T-helper 1 cell treated with Interleukin-12 subunit alpha and Interleukin-12 subunit beta and Interleukin-4 antibody, amounts not matched to agents 30 ng/mL and 1 ng/mL, for 36 hours (primary cell): ENCODE results near the gene ACTN4. TPM values are rescaled to one million over a fixed set of nuclear protein-coding genes. Genes with fewer than 3 reads are reported as not detected.

Experiments
- intact Hi-C: fragments of 100-400 bp; cut with micrococcal nuclease; formaldehyde crosslinking; loops from one replicate; pipeline ENCODE4 v1.15.1; 2024
- total RNA-seq: library from RNA; stranded (reverse); gene quantifications from 2 replicates; pipeline ENCODE4 v1.2.3, GENCODE V29; 2022

The ACTN4 gene
- total RNA-seq, 1 donor from 2014 or later: 443 TPM

DNA sequence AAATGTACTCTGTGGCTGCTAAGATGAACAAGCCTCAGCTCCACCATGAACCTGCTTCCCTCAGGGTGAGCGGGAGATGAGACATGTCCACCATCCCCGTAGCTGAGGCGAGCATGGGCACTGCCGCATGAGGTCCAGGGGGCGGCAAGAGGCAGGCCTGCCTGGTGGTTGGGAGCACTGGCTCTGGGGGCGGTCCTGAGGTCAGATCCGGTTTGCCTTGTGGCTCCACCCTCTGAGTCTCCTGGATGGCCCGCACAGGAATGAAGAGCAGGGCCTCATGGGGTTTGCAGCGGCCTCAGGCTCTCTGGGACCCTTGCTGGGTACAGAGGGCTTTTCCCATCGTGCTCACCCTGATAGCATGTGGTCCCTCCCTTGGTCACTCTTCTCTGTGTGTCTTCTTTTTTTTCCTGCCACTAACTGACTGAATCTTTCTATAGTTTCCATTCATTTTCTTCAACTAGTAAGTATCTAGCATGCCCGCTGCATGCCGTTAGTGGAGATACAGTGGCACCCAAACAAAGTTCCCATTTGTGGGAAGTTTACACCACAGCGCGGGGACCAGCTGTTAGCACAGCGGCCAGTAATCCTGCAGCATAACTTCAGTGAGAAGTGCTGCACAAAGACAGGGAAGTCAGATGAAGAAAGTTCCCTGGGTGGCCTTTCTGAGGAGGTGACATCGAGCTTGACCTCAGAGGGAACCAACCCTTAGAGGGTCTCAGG, 59.5 kb downstream of the ACTN4 start:
- intact Hi-C loops: no loop called here

DNA sequence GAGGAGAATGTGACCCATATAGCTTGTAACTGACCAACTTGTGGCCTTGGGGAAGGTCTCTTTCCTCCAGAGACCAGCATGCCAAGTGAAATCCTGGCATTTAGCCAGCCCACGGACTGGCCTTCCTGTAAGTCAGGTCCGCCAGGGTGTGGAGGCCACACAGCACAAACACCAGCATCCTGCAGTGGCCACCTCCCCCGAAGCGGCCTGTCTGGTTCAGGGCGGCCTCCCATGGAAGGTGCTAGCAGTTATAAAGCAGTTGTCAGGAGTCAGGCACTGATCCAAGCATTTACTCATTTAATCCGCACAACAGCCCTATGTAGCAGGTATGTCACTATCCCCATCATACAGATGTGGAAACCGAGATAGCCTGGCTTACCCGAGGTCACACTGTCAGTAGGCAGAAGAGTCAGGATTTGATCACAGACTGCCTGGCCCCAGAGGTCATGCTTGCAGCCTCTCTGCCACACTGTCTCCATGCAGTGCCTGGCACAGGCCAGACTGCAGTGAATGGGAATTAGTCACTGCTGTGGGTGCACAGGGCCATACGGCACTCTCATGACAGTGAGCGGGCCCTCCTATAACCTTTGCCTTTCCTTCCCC, 60.2 kb downstream of the ACTN4 start:
- intact Hi-C loops: no loop called here

DNA sequence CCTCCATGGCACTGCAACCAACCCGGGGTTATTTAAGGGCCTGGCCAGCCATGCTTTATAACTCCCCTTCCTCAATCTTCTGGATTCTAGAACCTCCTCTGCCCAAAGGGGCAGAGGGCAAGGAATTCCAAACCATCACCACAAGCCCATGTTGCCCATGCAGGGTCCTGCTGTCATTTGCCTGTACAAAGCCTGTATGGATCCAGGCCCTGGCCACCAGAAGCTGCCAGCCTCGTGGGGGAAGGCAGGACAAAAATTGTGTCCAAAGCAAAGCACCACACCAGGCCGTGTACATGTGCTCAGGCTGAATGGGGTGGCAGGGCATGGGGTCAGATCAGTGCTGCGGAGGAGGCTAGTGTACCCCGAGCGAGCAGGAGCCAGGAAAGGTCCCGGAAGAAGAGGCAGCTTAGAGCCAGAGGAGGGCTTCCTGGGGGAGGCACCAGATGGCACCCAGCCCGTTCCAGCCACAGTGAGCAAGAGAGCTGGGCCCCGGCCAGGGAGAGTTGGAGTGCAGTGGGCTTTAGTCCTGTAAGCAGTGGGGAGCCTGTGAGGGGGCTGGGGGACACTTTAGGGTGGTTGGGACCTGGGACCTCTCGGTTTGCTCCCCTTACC, 61.1 kb downstream of the ACTN4 start:
- intact Hi-C loops: no loop called here

DNA sequence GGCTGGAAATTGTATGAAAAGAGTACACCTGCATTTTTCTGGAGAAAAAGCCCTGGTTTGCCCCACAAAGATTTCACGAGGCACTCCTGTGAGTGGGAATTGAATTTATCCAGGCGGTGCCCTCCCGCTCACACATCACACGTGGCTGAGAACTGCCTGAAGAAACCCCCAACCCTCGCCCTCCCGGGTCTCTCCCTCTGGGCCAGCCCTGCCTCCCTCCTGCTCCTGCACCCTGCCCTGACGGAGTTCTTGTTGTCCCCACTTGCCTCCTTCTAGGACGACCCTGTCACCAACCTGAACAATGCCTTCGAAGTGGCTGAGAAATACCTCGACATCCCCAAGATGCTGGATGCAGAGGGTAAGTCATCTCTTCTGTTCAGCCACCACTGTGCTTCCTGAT, 61.7 kb downstream of the ACTN4 start:
- intact Hi-C loops: no loop called here

DNA sequence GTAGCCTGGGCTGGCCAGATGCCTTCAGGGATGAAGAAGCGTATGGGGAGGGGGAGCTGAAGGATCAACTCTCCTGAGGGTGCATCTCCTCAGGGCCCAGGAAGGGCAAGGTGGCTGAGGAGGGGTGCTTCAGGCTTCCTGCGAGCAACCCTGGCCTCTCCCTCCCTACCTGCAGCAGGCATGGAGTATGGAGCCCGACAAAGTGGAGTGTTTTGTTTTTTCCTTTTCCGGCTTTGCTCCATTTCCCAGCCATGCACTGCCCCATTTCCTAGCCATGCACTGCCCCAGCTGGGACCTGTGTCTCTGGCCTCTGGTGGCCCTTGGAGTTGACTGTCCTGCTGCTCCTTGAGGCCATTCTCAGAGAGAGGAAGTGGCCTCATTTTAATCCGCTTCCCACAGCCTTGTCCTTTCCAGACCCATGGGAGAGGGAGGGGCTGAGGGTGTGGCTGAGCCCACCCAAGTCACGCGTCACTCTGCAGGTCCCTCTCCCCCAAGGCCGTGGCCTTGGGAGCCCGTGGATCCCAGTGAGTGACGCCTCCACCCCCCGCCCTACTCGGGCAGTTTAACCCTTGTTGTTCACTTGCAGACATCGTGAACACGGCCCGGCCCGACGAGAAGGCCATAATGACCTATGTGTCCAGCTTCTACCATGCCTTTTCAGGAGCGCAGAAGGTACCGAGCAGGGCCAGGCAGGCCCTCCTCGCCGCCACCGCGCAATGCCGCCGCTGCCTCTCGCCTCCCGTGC, 62.4 kb downstream of the ACTN4 start:
- intact Hi-C loops: no loop called here

DNA sequence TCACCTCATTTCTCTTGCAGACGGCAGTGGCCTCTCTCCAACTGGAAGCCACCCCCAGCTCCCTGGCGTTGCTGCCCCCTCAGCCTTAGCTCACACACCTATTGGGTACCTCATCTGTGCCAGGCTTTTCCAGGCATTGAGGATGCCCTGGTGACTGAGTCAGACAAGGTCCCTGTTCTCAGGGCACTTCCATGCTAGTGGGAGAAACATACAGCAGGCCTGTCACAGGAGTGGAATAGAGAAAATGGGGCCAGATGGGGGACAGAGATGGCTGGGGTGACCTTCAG, 62.9 kb downstream of the ACTN4 start:
- intact Hi-C loops: no loop called here

DNA sequence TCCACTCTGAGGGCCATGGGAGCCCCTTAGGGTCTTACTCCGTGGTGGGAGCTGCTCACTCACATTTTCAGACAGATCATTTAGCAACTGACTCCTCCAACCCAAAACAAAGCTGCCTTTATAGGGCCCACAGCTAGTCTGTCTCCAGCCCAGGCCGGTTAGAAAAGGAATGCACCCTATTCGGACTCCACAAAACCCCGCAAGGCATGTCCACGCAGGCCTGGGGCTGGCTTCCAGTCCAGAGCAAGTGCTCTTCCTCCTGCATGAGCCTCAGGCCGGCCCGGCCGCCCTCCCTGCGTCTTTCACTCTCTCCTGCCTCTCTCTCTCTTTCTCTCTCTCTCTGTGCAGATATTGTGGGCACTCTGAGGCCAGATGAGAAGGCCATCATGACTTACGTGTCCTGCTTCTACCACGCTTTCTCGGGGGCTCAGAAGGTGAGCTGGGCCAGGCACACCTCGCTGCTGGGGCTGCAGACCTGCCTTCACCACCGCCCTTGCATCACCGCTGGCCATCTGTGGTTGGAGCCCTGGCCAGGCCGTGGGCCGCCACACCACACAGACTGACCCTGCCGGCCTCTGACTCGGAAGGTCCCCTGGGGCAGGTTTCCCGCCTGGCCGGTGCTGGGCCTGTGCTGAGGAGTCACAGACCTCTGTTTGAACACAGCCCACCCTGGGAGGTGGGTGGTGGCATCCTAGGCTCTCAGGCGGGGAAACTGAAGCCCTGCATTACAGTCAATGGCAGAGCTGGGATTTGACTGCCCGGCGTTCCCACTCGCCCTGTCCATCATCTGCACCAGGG, 63.7 kb downstream of the ACTN4 start:
- intact Hi-C loops: no loop called here

DNA sequence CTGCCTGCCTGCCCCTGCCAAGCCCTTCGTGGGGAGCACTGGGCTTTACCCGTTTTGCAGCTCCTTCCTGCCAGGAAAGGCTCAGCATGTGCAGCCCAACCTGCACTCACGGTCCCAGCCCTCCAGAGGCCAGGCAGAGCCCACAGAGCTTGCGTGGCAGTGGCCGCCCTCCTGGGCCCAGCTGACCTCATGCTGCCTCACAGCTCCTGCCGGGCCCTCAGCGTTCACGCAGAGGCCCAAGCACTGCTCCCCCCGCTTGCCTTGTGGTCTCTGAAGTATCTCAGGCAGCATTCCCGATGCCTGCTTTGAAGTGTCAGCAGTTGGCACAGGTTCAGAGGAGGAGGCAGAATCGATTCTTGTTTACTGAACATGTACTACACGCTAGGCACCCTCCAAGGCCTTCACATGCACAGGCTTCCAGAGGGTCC, 64.3 kb downstream of the ACTN4 start:
- intact Hi-C loops: no loop called here

DNA sequence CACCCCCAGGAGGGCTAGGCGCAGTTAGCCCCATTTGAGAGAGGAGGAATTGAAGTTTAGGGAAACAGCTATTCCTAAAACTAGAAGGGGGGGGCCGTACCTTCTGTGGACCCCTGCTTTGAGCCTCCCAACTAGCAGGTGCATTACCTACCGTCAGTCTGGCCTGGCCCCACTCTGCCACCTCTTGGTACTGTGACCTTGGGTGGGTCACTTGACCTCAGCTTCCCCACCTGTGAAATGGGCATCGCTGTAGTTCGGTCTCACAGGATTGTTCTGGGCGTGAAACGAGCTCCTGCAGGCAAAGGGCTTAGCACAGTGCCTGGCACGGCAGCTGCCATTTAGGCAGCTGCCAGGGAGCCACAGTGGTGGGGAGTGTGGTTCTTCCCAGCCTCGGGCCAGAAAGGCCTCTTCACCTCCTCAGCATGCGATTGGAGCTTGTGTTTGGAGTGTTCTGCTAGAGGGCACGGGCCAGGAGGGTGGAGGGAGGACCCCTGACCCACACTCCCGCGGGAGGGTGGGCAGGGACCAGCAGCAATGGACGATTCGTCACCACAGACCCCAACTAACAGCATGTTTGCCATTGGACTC, 64.8 kb downstream of the ACTN4 start:
- intact Hi-C loops: no loop called here

DNA sequence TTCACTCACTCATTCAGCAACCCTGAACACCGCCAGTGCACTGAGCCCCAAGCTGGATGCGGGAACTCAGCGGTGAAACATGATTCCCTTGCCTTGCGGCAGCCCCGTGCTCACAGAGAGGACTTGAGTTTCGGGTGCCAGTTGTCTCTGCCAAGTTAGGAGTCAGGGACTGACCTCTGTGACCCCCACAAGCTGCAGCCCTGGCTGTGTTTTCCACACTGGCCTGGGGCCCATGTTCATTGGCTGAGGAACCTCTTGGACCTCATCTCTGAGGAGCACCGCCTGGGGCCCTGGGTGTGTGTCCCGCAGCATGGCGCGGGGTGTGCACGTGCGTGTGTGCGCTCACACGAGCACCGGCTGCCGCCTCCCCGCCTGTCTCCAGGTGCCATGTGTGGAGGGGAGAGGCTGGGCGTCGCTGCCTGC, 65.8 kb downstream of the ACTN4 start:
- intact Hi-C loops: no loop called here

DNA sequence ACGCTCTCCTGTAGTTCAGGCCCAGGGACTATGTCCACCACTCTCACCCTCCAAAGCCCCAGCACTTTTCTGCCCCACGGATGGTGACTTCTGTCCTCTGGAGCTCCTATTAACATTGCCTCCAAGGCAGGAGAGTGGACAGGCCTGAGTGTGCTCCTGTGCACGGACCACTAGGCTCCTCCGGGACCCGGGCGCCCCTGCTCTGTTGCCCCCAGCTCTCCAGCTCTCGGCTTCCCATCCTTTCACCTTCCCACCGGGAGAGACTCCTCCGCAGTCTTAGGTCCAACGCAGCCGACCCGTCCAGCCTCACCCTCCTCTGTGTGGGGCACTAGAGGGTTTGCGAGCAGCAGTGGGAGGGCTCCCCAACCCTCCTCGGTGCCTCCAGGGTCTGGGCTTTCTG, 66.4 kb downstream of the ACTN4 start:
- intact Hi-C loops: no loop called here

DNA sequence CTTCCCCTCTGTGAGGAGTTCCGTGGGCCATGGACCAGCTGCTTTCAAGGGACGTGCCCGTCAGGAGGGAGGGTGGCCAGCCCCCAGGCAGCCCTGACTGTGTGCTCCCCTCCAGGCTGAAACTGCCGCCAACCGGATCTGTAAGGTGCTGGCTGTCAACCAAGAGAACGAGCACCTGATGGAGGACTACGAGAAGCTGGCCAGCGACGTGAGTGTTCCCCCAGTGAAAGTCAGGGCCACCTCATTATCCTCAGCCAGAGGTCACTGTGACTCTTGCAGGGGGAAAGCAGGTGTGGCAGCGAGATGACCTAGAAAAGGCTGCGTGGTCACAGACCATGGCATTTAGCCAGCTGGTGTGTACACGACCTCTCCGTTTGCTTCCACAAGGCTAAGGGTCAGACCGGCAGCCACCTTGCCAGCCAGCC, 66.9 kb downstream of the ACTN4 start:
- intact Hi-C loops: no loop called here

DNA sequence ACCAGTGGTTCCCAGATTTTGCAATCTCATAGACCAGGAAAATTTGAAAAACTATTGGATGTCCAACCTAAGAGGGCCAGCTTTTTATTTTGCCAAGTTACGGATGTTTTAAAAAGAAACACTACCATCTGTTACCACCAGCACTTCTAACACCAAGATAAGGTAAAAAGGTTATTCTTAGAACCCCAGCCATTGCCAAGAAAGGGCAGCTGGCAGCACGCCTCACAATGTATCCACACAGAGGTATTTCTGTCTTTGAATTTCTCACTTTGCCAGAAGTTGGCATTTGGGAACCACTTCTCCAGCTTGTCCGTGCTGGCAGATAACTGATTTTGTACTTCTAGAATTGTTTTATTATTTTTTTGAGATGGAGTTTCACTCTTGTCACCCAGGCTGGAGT, 68.1 kb downstream of the ACTN4 start:
- intact Hi-C loops: no loop called here

DNA sequence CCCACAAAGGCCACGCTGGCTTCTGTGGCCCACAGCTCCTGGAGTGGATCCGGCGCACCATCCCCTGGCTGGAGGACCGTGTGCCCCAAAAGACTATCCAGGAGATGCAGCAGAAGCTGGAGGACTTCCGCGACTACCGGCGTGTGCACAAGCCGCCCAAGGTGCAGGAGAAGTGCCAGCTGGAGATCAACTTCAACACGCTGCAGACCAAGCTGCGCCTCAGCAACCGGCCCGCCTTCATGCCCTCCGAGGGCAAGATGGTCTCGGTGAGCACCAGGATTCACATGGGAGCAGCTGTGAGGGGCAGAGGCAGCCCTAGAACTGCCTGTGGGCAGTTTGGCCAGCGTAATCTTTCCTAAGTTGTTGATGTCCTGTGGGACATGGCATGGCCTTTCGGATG, 69.6 kb downstream of the ACTN4 start:
- intact Hi-C loops: no loop called here

DNA sequence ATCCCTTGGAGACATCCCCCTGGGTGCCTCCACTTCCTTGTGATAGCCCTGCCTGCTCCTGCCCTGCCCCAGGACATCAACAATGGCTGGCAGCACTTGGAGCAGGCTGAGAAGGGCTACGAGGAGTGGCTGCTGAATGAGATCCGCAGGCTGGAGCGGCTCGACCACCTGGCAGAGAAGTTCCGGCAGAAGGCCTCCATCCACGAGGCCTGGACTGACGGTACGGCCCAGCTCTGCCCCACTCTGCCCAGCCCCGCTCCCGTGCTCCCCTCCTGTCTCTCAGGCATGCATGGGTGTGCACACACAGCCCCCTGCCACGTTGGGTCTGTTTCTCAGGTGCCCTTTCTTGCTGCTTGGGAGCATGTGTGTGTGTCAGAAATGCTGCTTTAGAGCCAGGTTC, 70.4 kb downstream of the ACTN4 start:
- intact Hi-C loops: no loop called here

DNA sequence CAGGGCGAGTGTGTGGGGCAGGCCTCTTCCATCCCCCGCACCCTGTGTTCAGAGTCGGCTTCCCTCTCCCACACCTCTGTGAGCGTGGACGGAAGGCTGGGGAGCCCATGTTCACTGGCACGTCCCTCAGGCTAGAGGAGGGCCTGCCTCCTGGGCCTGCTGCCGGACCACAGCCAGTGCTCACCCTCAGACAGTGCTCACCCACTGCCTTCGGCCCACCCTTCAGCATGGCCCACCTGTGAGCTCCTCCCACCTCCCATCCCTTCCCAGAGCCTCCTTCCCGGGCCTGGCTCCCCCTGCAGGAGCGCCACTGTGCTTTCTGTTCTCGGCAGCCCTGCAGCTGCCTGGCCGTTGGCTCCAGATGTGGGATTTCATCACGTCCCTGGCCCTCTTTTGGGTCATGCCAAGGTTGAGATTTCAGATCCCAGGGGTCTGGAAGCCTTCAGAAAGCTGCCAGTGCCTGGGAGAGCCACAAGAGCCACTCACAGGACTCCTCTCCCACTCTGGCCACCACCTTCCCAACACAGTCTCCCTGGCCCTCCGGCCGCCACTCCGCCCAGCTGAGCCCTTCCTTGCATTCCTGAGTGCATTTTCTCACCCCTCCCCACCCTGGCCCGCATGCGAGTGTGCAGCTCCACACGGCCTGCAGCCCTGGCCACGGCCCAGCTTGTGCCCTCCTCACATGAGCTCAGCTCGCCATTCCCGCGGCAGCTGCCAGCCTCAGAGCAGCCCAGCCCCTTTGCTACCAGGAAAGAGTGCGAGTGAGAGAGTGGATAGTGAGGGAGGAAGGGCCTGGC, 71.5 kb downstream of the ACTN4 start:
- intact Hi-C loops: no loop called here

DNA sequence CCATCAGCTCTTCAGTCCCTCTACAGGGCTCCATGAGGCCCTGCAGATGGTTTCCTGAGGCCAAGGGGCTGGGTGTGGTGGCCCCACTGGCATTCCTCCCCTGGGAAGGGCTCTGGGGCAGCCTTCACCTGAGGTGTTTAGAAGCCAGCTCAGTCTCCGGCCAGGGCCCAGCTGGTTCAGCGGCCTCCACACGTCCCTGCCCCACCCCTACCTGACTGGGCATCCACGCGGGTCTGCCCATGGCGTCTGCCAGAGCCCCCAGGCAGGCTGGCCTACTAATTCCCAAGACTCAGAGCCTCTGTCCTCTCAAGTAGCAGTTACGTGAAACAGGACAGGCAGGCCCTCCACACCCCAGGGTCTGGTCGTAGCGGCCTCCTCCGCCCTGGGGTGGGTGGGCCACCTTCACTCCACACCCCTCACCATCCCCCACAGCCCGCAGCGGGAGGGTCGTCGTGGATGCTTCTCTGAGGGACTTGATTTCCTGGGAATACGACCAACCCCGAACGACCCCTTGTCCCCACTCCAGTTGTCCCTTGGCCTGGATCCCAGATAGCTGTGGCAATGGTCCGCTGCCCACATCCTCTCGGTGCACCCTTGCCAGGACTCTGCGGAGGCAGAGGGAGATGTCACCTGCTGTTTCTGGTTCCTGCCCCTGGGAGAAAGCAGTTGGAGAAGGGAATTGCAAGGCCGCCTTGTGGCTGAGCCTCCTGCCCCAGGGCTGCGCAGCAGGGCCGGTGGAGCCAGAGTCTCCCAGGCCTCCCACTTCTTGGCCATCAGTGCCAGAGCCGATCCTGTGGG, 72.5 kb downstream of the ACTN4 start:
- intact Hi-C loops: no loop called here

DNA sequence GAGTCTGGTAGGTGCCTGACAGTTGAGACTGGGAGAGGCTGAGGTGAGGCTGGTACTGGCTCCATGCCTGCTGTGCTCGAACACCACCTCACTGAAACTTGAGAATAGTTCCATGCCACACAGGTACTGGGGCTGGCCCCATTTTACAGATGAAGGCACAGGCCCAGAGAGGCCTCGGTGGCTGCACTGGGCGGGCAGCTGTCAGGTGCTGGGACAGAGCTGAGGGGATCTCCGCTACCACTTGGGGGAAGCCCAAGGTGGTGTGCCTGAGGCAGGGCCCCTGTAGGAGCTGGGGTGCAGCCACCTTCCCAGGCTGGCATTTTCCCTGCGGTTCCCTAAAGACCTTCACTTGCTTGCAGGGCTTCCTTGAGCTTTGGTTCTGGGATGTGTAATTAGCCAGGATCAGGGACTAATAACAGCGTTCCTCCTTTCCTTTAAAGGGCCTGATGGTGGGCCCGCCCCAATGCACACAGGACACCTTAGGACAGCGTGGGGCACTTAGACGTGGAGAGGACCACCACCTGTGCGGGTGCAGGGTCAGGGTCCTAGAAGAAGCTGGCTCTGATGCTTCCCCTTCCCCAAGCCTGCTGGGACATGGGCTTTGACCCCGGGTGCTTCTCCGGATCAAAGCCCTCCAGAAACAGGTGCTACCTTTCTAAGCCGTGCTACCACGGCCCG, 73.2 kb downstream of the ACTN4 start:
- intact Hi-C loops: no loop called here

DNA sequence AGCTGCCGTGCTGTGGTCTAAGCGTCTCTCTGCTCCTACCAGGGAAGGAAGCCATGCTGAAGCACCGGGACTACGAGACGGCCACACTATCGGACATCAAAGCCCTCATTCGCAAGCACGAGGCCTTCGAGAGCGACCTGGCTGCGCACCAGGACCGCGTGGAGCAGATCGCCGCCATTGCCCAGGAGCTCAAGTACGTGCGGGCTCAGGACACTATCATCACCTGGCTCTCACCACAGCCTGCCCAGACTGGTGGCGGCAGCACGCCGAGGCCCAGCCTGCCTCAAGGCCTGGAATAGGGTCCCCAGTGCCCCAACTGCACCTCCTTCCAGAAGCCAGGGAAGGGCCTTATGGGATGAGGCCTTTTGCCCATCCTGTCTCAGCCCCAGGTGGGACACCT, 74.0 kb downstream of the ACTN4 start:
- intact Hi-C loops: no loop called here
